Spleen (tissue), 11 donors: ENCODE results near the gene NSL1. TPM values are rescaled to one million over a fixed set of nuclear protein-coding genes. Genes with fewer than 3 reads are reported as not detected.

Experiments
- DNase-seq: peaks from one replicate; pipeline ENCODE4 v3.0.0-alpha.2; 2020
- H3K27ac ChIP-seq, 8 donors: fragments of 200-600 bp; sonication (generic) in 7 of 8; 1 replicate in 4 of 8; 2 replicates in 4 of 8; pipeline versions ENCODE4 v1.5.0 to v1.8.0; 2016 to 2021; ENCODE audit warnings: inconsistent platforms in 4 of 8, mild to moderate bottlenecking in 4 of 8, moderate library complexity in 1 of 8
- H3K27me3 ChIP-seq, 7 donors: fragments of 200-600 bp; sonication (generic) in 6 of 7; replicated peaks in 1 of 7; 1 replicate in 4 of 7; 2 replicates in 3 of 7; pipeline versions ENCODE4 v1.5.0 to v1.8.0; 2016 to 2021; ENCODE audit warnings: inconsistent platforms in 3 of 7, mild to moderate bottlenecking in 1 of 7
- H3K36me3 ChIP-seq, 6 donors: fragments of 200-600 bp; sonication (generic) in 5 of 6; 1 replicate in 4 of 6; 2 replicates in 2 of 6; pipeline versions ENCODE4 v1.5.0 to v1.8.0; 2016 to 2021; ENCODE audit warnings: inconsistent platforms in 2 of 6
- H3K4me1 ChIP-seq, 6 donors: fragments of 200-600 bp; sonication (generic) in 5 of 6; 1 replicate in 3 of 6; 2 replicates in 3 of 6; pipeline versions ENCODE4 v1.5.0 to v1.8.0; 2016 to 2021; ENCODE audit warnings: inconsistent platforms in 3 of 6
- H3K4me3 ChIP-seq, 8 donors: fragments of 200-600 bp; sonication (generic) in 7 of 8; 1 replicate in 4 of 8; 2 replicates in 4 of 8; pipeline versions ENCODE4 v1.5.0 to v1.8.0; 2016 to 2021; ENCODE audit warnings: inconsistent platforms in 4 of 8, mild to moderate bottlenecking in 4 of 8, moderate library complexity in 2 of 8
- H3K9me3 ChIP-seq, 8 donors: fragments of 200-600 bp; sonication (generic) in 7 of 8; 1 replicate in 4 of 8; 2 replicates in 4 of 8; pipeline versions ENCODE4 v1.5.0 to v1.8.0; 2016 to 2021; ENCODE audit warnings: inconsistent platforms in 4 of 8
- CTCF ChIP-seq, 11 experiments: fragments of 200-600 bp in 7 of 11; fragments of 450-650 bp in 4 of 11; sonication (generic) in 4 of 11; IDR thresholded peaks in 8 of 11; conservative IDR thresholded peaks in 3 of 11; 1 replicate in 7 of 11; 2 replicates in 4 of 11; pipeline versions ENCODE4 v1.4.0 to v1.8.0; 2016 to 2021; ENCODE audit warnings: antibody characterized with exemption in 11 of 11, inconsistent platforms in 4 of 11, mild to moderate bottlenecking in 1 of 11
- POLR2A ChIP-seq, 3 donors: fragments of 450-650 bp; IDR thresholded peaks; one replicate each; pipeline ENCODE4 v1.5.1; 2017; ENCODE audit warnings: antibody characterized with exemption in 3 of 3, mild to moderate bottlenecking in 1 of 3
- POLR2AphosphoS5 ChIP-seq, 3 donors: sonication (generic); formaldehyde crosslinking; IDR thresholded peaks; one replicate each; pipeline ENCODE4 v1.5.1; 2017; ENCODE audit warnings: antibody characterized with exemption in 3 of 3
- WGBS, 5 donors: extraction: QIAGEN DNeasy Blood & Tissue Kit in 3 of 5; methylation state at CpG; one replicate each; pipeline versions ENCODE4 v1.1.5 to v1.1.7; 2013 to 2018; 5-methylcytosine and 5-hydroxymethylcytosine counted together
- intact Hi-C: fragments of 100-400 bp; cut with DNase I; formaldehyde crosslinking; loops from one replicate; pipeline ENCODE4 v1.15.0; 2023; ENCODE audit warnings: low total_unique reads
- polyA plus RNA-seq, 3 donors: library from polyadenylated mRNA; stranded (reverse); fragments of 200-250 nt; gene quantifications; one replicate each; pipeline ENCODE4 v1.2.1, GENCODE V29; 2013
- total RNA-seq, 7 donors: library from RNA; depleted of rRNA in 3 of 7; stranded (reverse); fragments of >200 nt in 3 of 7; fragmentation: NEBNext Ultra II Directional in 4 of 7; extraction: Animal tissue kit (Norgen Biotek cat#: 25700) in 4 of 7; gene quantifications; one replicate each; pipeline versions ENCODE4 v1.1.0 to v1.2.1, GENCODE V29; 2016 to 2021
- donor health status: healthy with polysubstance abuse.
- donor health status: DM: no; HTN: no; CAD: no; lungs with moderate emphysema.
- donor health status: DM: no; HTN: no; CAD: no.
- donor health status: Bipolar disorder and iron deficiency.
- donor health status: healthy.
- donor health status: DM: no; HTN: no; CAD: no.
- donor health status: DM: yes; HTN: yes; CAD: no.

The NSL1 gene
- total and polyA plus RNA-seq, 10 donors: 16.4 to 92.3 (median 38.2) TPM

- Histone ChIP-seq H3K27me3 (no peaks in the 10 kb centered on the region), H3K4me3 (peak overlapping the region; percentile 69 to 99 (median 94)), H3K36me3 (peaks cover 0 to 24% (median 10%) of the 10 kb centered on the region in 6 donors), H3K4me1 (peaks cover 22 to 91% (median 57%) of the 10 kb centered on the region in 6 donors), H3K9me3 (no peaks in the 10 kb centered on the region), H3K27ac (peak overlapping the region; percentile 92 to 97 (median 96))
- WGBS, 5 donors: 19 to 26% (median 21%) methylated on average over 14 to 16 of the region's 16 CpGs
- intact Hi-C loops: no loop called here
- TF ChIP-seq POLR2AphosphoS5 (IDR thresholded peaks at IDR 0.05): no peak
- no peak for TF ChIP-seq POLR2A (IDR thresholded peaks at IDR 0.05)
- TF ChIP-seq CTCF (IDR thresholded peaks at IDR 0.05 in 8 of 11, conservative IDR thresholded peaks at IDR 0.05 in 3 of 11): no peak
- DNase-seq: no peak
These were observed 875 bp upstream of the NSL1 start for GRCh38 chr1:212792396-212792908.

- 0 to 1% (median 0%) methylated on average over 15 to 22 of the region's 22 CpGs for WGBS, 5 donors
- no peaks in the 10 kb centered on the region for H3K9me3 ChIP-seq
- H3K27ac ChIP-seq: peak overlapping the region; percentile 92 to 97 (median 96)
- intact Hi-C loops: no loop called here
- H3K4me3 ChIP-seq: peak overlapping the region; percentile 69 to 99 (median 94)
- DNase-seq: no peak
- H3K36me3 ChIP-seq: peaks cover 0 to 24% (median 10%) of the 10 kb centered on the region in 6 donors
- peaks cover 22 to 82% (median 57%) of the 10 kb centered on the region in 6 donors for H3K4me1 ChIP-seq
- H3K27me3 ChIP-seq: no peaks in the 10 kb centered on the region
- TF ChIP-seq POLR2AphosphoS5 (IDR thresholded peaks at IDR 0.05) (no peak), POLR2A (IDR thresholded peaks at IDR 0.05) (no peak), CTCF (IDR thresholded peaks at IDR 0.05 in 8 of 11, conservative IDR thresholded peaks at IDR 0.05 in 3 of 11) (no peak)
These were observed 309 bp downstream of the NSL1 start for GRCh38 chr1:212791261-212791675.

- TF ChIP-seq POLR2AphosphoS5 (IDR thresholded peaks at IDR 0.05): no peak
- no peak for TF ChIP-seq CTCF (IDR thresholded peaks at IDR 0.05 in 8 of 11, conservative IDR thresholded peaks at IDR 0.05 in 3 of 11)
- TF ChIP-seq POLR2A (IDR thresholded peaks at IDR 0.05): no peak
These were observed 5.7 kb downstream of the NSL1 start for GRCh38 chr1:212785871-212786270.

GRCh38 chr1:212783976-212784375 is 7.6 kb downstream of the NSL1 start:
- Histone ChIP-seq H3K36me3 (peaks cover 0 to 72% (median 56%) of the 10 kb centered on the region in 6 donors), H3K9me3 (no peaks in the 10 kb centered on the region), H3K4me3 (no peak overlapping the region), H3K27me3 (no peaks in the 10 kb centered on the region), H3K27ac (no peak overlapping the region), H3K4me1 (peaks cover 6 to 39% (median 13%) of the 10 kb centered on the region in 6 donors)
- WGBS, 5 donors: 62 to 90% (median 81%) methylated on average over 1 of the region's 1 CpG
- no peak for DNase-seq
- intact Hi-C loops: loop anchor here (5.0 to 10.0 kb wide), 2 partner anchors 119 to 307 kb away; no protein-coding TSS in a partner anchor
- TF ChIP-seq CTCF (IDR thresholded peaks at IDR 0.05 in 8 of 11, conservative IDR thresholded peaks at IDR 0.05 in 3 of 11) (no peak), POLR2AphosphoS5 (IDR thresholded peaks at IDR 0.05) (no peak), POLR2A (IDR thresholded peaks at IDR 0.05) (no peak)

More at GRCh38 chr1:212785871-212786270, 5.7 kb downstream of the NSL1 start:
- Histone ChIP-seq H3K9me3 (no peaks in the 10 kb centered on the region), H3K36me3 (peaks cover 0 to 66% (median 55%) of the 10 kb centered on the region in 6 donors), H3K27me3 (no peaks in the 10 kb centered on the region), H3K27ac (no peak overlapping the region), H3K4me3 (no peak overlapping the region), H3K4me1 (peaks cover 22 to 58% (median 32%) of the 10 kb centered on the region in 6 donors)
- 90 to 100% (median 98%) methylated on average over 1 of the region's 1 CpG for WGBS, 5 donors
- intact Hi-C loops: loop anchor here (10.0 kb wide), 1 partner anchor 121 kb away; no protein-coding TSS in a partner anchor
- DNase-seq: no peak
